ES-I3 (cell line): ENCODE measurements around the gene HOXD11.

ENCODE experiments used
- H3K36me3 ChIP-seq: 2 replicates; pipeline ENCODE4 v1.6.1; 2013; ENCODE audit warnings: mild to moderate bottlenecking, low read length, control low read depth, moderate library complexity; ENCODE audit not compliant: insufficient read depth
- H3K4me1 ChIP-seq: 2 replicates; pipeline ENCODE4 v1.6.1; 2013; ENCODE audit warnings: mild to moderate bottlenecking, control low read depth, low read length; ENCODE audit not compliant: insufficient read depth
- H3K9ac ChIP-seq: 2 replicates; pipeline ENCODE4 v1.6.1; 2013; ENCODE audit warnings: low read depth, mild to moderate bottlenecking, low read length, moderate library complexity
- H3K9me3 ChIP-seq: 2 replicates; pipeline ENCODE4 v1.6.1; 2013; ENCODE audit warnings: mild to moderate bottlenecking, low read length, moderate library complexity; ENCODE audit not compliant: control insufficient read depth, insufficient read depth

HOXD11 gene

DNA sequence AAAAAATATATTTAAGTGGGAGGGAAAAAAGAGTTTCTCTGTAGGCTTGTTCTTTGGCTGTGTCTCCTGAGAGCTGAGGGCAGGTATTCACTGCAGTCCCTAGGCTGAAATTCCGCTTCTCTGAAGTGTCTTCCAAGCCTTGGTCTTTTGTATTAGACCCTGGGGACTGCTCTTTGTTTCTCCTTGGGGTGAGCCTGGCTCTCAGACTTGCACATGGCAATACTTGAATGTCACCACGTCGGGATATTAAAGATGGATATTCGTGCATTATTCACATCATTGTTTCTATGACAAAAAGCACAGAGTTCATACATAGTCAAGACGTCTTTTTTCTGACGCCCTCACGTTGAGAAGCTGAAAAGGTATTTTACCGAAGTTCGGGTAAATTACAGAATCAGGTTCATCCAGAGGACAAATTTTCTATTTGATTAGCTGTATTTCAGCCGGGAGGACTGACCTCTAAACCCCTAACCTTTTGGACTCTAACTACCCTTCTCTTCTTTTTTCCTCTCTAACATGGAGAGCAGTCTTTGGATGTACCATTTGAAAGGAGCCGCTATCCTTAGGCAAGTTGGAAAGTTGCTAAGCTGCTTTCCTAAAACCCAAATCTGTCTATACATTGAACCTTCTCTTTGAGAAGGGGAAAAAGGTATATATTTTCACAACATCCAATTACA, 47.6 kb downstream of the HOXD11 start:
- Histone ChIP-seq H3K36me3 (no peaks in the 10 kb centered on the region), H3K4me1 (no peaks in the 10 kb centered on the region; the same call in 1 of the 2 replicates)

DNA sequence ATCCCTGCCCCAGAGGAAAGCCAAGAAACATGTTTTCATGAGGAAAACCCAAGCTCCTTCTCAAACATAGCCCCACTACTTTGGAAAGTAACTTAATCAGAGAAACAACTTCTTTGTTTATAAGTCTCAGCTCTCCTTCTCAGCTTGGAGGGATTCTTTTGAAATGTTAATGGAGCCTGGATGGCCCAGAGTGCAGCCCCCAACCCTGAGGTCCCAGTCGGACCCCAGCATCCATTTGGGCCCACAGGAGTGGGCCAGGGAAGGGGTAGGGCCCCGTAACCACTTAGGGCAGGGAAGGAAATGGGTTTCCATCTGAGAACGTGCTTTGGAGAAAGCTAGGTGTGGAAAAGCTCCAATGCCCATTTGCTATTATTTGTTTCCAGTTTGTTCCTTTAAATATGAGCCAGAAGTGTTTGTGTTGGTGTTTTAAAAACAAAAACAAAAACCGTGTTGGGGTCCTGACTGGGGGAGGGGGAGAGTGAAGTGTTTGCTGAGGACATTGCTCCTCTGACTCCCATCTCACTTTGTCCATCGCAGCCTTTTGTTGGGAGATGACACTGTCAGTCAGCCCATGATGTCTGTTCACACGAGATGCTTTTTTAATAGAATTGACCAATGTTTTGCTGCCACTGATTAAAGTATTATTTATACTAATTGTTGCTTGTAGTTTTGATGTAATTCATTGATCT, 48.4 kb downstream of the HOXD11 start:
- no peaks in the 10 kb centered on the region; the same call in 1 of the 2 replicates for H3K4me1 ChIP-seq
- no peaks in the 10 kb centered on the region for H3K36me3 ChIP-seq
- no peaks in the 10 kb centered on the region for H3K9me3 ChIP-seq
- H3K9ac ChIP-seq = no peak overlapping the region

More for the DNA sequence above, 47.6 kb downstream of the HOXD11 start:
- Histone ChIP-seq H3K9me3 (no peaks in the 10 kb centered on the region), H3K9ac (no peak overlapping the region)

DNA sequence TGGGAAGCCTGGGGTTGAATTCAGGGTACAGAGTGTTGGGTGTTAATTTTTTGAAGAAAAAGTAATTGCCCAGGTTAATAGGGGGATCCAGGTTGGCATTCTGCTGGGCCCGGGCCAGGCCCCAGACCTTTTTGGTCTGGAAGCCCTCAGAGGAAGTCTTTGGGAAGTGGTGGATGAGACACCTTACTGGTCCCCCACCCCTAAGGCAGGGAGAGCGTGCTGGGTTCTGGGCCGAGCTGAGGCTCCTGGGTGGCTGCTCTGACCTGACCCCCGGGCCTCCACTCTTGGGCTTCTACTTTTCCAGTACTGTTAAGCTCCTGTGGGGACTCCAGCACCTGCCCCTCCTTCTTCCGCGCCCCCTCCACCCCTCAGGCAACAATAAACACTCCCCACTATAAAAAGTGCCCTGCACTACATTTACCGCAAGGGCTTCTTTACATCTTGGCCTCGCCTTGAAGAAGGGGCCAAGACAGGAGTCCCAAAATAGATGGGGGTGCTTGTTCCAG, 49.3 kb downstream of the HOXD11 start:
- Histone ChIP-seq H3K9ac (no peak overlapping the region), H3K9me3 (no peaks in the 10 kb centered on the region), H3K36me3 (no peaks in the 10 kb centered on the region), H3K4me1 (no peaks in the 10 kb centered on the region; the same call in 1 of the 2 replicates)

DNA sequence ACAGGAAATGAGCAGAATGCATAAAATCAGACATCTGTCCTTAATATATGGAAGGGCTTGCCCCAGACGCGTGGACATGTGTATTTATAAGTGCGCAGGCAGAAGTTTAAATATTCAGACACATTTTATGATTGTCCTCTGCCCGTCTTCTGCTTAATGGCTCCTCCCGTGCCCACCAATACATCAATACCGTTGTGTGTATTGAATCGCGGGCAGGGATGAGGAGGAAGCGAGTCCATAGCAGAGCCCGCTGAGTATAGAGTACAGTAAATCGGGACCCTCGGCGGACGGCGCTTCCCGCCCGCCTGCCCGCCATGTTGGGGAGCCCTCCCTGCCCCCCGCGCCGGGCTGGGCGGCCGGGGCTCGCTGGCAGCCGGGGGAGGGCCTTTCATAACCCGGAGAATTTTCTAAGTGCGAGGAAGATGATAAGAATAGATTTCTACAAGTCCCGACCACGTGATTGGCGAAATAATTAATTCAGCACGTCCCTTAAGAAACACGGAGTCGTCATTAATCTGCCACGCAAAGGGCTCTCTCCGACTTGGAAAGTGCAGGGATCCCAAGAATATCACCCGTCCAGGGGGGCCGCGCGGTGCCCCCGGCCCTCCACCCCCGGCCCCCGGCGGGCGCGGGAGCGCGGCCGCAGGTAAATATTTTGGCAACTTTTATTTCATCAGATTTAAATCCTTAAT, 49.9 kb downstream of the HOXD11 start, which contains the start of gene HOXD3:
Gene HOXD3, plus strand, starts transcription at position 501 of the 692 bp plus-strand sequence. CDS start 11,808 bp downstream, outside the sequence.
- no peaks in the 10 kb centered on the region for H3K9me3 ChIP-seq
- H3K36me3 ChIP-seq = no peaks in the 10 kb centered on the region
- H3K4me1 ChIP-seq = no peaks in the 10 kb centered on the region; the same call in 1 of the 2 replicates
- H3K9ac ChIP-seq = no peak within 1 kb of the TSS; the same call in 1 of the 2 replicates

DNA sequence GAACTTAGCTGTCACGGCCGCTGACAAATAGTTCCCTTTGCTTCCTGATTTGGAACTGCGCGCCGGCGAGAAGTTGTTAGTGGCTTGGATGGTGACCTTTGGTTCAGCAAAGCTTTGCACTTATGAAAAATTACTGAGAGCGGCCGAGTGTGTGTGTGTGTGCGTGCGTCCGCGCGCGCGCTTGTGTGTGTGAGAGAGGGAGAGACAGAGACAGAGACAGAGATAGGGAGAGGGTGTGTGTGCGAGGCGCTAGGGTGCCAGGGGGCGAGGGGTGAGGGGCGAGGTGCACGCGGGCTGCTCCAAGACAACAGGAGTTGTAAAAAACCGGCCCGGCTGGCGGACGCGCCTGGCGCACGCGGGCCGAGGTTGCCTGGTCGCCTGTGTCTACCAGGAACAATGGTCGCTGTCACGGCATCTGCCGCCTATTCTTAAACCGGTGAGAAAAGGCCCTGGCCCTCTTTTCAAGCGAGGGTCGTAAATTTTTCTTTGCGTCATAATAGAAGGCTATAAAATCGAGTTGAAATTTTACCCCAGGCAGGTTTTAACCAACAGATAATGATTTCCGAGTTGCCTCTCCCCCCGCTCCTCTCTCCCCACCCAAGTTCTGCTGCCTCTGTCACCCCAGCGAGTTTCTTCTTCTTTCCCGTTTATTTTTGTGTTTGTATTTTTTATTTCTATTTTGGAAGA, 50.6 kb downstream of the HOXD11 start:
- no peaks in the 10 kb centered on the region; the same call in 1 of the 2 replicates for H3K4me1 ChIP-seq
- H3K9ac ChIP-seq = no peak overlapping the region; the same call in 1 of the 2 replicates
- no peaks in the 10 kb centered on the region for H3K36me3 ChIP-seq
- H3K9me3 ChIP-seq = no peaks in the 10 kb centered on the region

DNA sequence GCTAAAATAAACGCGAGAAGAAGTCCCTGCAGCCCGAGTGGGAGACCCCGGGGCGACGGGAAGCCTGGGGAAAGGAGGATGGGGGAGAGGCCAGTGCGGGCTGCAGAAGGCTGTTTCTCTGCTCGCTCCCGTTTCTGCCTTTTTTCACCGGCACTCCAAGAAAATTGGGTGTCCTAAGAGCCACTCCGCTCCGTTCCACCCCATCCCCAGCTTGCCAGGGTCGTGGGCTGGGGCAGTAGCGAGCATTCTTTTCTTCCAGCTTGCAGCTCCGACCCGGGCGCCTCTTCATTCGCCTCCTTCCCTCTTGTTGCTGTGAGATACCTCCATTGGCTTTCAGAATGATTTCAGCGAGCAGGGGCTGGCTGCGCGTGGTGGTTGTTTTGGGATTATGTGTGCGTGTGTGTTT, 51.1 kb downstream of the HOXD11 start:
- Histone ChIP-seq H3K9ac (no peak overlapping the region; the same call in 1 of the 2 replicates), H3K36me3 (no peaks in the 10 kb centered on the region), H3K4me1 (no peaks in the 10 kb centered on the region; the same call in 1 of the 2 replicates), H3K9me3 (no peaks in the 10 kb centered on the region)

DNA sequence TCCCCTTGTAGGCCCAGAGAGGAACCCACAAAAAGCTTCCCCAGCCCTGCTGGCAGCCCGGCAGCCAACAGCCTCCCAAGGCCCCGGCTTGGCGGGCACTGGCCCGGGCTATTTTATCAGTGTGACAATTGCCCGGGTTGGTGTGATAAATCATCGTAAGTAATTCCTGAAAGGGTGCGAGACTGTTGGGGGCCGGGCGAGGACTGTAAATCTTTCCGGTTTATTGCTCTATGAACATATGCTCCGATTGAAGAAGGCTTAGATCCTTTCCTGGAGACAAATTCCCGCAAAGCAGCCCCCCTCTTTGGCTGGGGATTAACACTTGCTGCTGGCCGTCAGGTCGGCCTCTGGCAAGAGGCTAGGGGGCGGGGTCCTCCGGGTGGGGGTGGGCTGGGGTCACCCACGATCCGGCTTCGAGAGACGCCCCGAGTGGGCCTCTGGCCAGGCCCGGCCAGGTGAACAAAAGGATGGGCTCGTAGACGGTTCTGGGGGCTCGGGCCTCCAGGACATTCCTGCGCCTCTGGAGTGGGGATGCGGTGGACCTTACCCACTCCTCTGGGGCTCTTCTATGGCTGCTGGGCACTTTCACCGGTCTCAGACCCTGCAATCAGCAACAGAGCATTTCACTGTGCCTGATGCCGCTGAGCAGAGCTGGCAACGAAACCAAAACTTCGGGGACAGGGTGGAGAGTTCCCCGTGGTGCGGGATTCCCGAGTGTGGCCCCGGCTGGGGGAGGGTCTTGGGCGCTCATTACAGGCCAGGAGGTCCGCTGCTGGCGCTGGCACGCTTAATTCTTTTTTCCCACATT, 52.0 kb downstream of the HOXD11 start:
- Histone ChIP-seq H3K36me3 (no peaks in the 10 kb centered on the region), H3K4me1 (no peaks in the 10 kb centered on the region; the same call in 1 of the 2 replicates), H3K9ac (no peak overlapping the region), H3K9me3 (no peaks in the 10 kb centered on the region)
